K562 (cell line): Measurements from ENCODE around the gene GALNS. TPM values are rescaled to one million over a fixed set of nuclear protein-coding genes. Genes with fewer than 3 reads are reported as not detected.

Source experiments
- ARID1B ChIP-seq: fragments of 450-650 bp; IDR thresholded peaks from 2 replicates; pipeline ENCODE4 v1.6.1; 2016; ENCODE audit warnings: antibody characterized with exemption, mild to moderate bottlenecking, inconsistent platforms
- ARID3A ChIP-seq: IDR thresholded peaks from 2 replicates; pipeline ENCODE4 v1.6.1; 2012; ENCODE audit warnings: low read depth, low read length, improper control_type of control experiment, borderline replicate concordance
- CEBPG ChIP-seq, 3 experiments: fragments of 200-800 bp in 1 of 3; sonication (Bioruptor generic) in 1 of 3; sonication (generic) in 1 of 3; formaldehyde crosslinking in 1 of 3; IDR thresholded peaks in 2 of 3; conservative IDR thresholded peaks in 1 of 3; 2 replicates each; pipeline versions ENCODE4 v1.6.1 to v1.8.0; 2016 to 2022; ENCODE audit warnings: missing compliant biosample characterization in 2 of 3, missing genetic modification characterization in 2 of 3, mild to moderate bottlenecking in 1 of 3, missing genetic modification reagents in 1 of 3
- CREBBP ChIP-seq: IDR thresholded peaks from one replicate; pipeline ENCODE4 v1.6.1; 2012; ENCODE audit warnings: low read depth, mild to moderate bottlenecking, control low read depth, inconsistent platforms, low read length
- CTBP1 ChIP-seq: fragments of 450-650 bp; IDR thresholded peaks from 2 replicates; pipeline ENCODE4 v1.6.1; 2016; ENCODE audit warnings: borderline replicate concordance
- DACH1 ChIP-seq: fragments of 450-650 bp; IDR thresholded peaks from 2 replicates; pipeline ENCODE4 v1.6.1; 2018; ENCODE audit not compliant: partially characterized antibody
- DPF2 ChIP-seq: fragments of 450-650 bp; IDR thresholded peaks from 2 replicates; pipeline ENCODE4 v1.6.1; 2016
- HDAC2 ChIP-seq: fragments of 450-650 bp; IDR thresholded peaks from 2 replicates; pipeline ENCODE4 v1.6.1; 2016; ENCODE audit warnings: mild to moderate bottlenecking
- HMGXB4 ChIP-seq: sonication (generic); formaldehyde crosslinking; IDR thresholded peaks from 2 replicates; pipeline ENCODE4 v1.8.1; 2023; ENCODE audit warnings: mild to moderate bottlenecking, missing genetic modification reagents
- IRF9 ChIP-seq: fragments of 450-650 bp; IDR thresholded peaks from 2 replicates; pipeline ENCODE4 v1.6.1; 2016; ENCODE audit warnings: missing biosample characterization, missing genetic modification characterization
- LCOR ChIP-seq: sonication (generic); formaldehyde crosslinking; IDR thresholded peaks from 2 replicates; pipeline ENCODE4 v1.8.0; 2022; ENCODE audit warnings: mild to moderate bottlenecking, missing genetic modification reagents
- MNT ChIP-seq, 2 experiments: fragments of 450-650 bp; conservative IDR thresholded peaks; 2 replicates each; pipeline ENCODE4 v1.6.1; 2017; ENCODE audit warnings: mild to moderate bottlenecking in 2 of 2, moderate library complexity in 2 of 2
- NFE2 ChIP-seq: IDR thresholded peaks from 2 replicates; pipeline ENCODE4 v1.6.1; 2014; ENCODE audit warnings: antibody characterized with exemption, low read depth
- NRF1 ChIP-seq, 2 experiments: fragments of 450-650 bp; IDR thresholded peaks in 1 of 2; conservative IDR thresholded peaks in 1 of 2; 2 replicates each; pipeline ENCODE4 v1.6.1; 2014; ENCODE audit warnings: mild to moderate bottlenecking in 2 of 2
- POLR2B ChIP-seq: fragments of 450-650 bp; IDR thresholded peaks from 2 replicates; pipeline ENCODE4 v1.6.1; 2018; ENCODE audit warnings: low read depth; ENCODE audit not compliant: partially characterized antibody
- RAD51 ChIP-seq: fragments of 450-650 bp; IDR thresholded peaks from 2 replicates; pipeline ENCODE4 v1.7.1; 2016; ENCODE audit warnings: low read depth, mild to moderate bottlenecking, borderline replicate concordance
- RBFOX2 ChIP-seq: fragments of 200-400 bp; formaldehyde crosslinking; IDR thresholded peaks from 2 replicates; pipeline ENCODE4 v1.6.1; 2017; ENCODE audit warnings: low read depth, mild to moderate bottlenecking, low read length, moderate library complexity
- TAF15 ChIP-seq: fragments of 200-400 bp; formaldehyde crosslinking; IDR thresholded peaks from 2 replicates; pipeline ENCODE4 v1.6.1; 2017; ENCODE audit warnings: mild to moderate bottlenecking, low read depth, low read length, moderate library complexity
- ZNF3 ChIP-seq: fragments of 250-450 bp; sonication (Bioruptor Pico); IDR thresholded peaks from 2 replicates; pipeline ENCODE4 v1.5.0; 2021; ENCODE audit warnings: mild to moderate bottlenecking, moderate library complexity
- ZNF354B ChIP-seq: fragments of 250-450 bp; sonication (Bioruptor Pico); IDR thresholded peaks from 2 replicates; pipeline ENCODE4 v1.4.0; 2020
- ZNF639 ChIP-seq, 2 experiments: fragments of 200-800 bp in 1 of 2; sonication (Bioruptor generic) in 1 of 2; sonication (generic) in 1 of 2; formaldehyde crosslinking in 1 of 2; IDR thresholded peaks in 1 of 2; conservative IDR thresholded peaks in 1 of 2; 2 replicates each; pipeline versions ENCODE4 v1.5.0 to v1.6.1; 2016 to 2020; ENCODE audit warnings: missing compliant biosample characterization in 1 of 2, missing genetic modification characterization in 1 of 2, missing genetic modification reagents in 1 of 2
- polyA plus RNA-seq, 8 experiments: library from polyadenylated mRNA; depleted of rRNA in 4 of 8; stranded (reverse) in 5 of 8; unstranded in 3 of 8; fragments of >200 nt; fragmentation: Nextera tagmentation in 2 of 8; fragmentation: Illumina TruSeq in 1 of 8; extraction: Ambion mirVana in 2 of 8; extraction: Trizol in 1 of 8; gene quantifications; 2 replicates each; pipeline versions ENCODE4 v1.2.1 to v1.2.3, GENCODE V29; 2011 to 2014; ENCODE audit warnings: inconsistent platforms in 1 of 8, missing spikeins in 1 of 8
- total RNA-seq, 7 experiments: library from RNA; depleted of rRNA in 6 of 7; stranded (reverse); fragments of >200 nt in 6 of 7; fragmentation: Illumina TruSeq in 2 of 7; extraction: Trizol in 2 of 7; gene quantifications; 2 replicates each; pipeline versions ENCODE4 v1.2.1 to v1.2.3, GENCODE V29; 2011 to 2021; ENCODE audit warnings: low replicate concordance in 1 of 7

Gene GALNS
- total and polyA plus RNA-seq, 9 of the 15 experiments (the other 6 are each of a cell fraction or from before 2014, with no cell fraction given) = 0.38 to 13.2 (median 4.3) TPM

GRCh38 chr16:88800277-88800592 lies 56.5 kb downstream of the GALNS start (continued):
- TF ChIP-seq NFE2 (no peak), LCOR (no peak), DACH1 (peak; percentile 2), IRF9 (tag) (no peak), ARID3A (no peak), RBFOX2 (peak; percentile 17; the same call in 1 of the 2 replicates), ARID1B (0 out of 2 replicates have a peak, but pooled peaks have one; percentile 2), CREBBP (no peak), ZNF354B (CRISPR knock-in tag) (no peak), DPF2 (0 out of 2 replicates have a peak, but pooled peaks have one; percentile 34), ZNF639 (CRISPR knock-in tag; conservative IDR thresholded peaks at IDR 0.05 in 1 of 2, IDR thresholded peaks at IDR 0.05 in 1 of 2) (no peak), TAF15 (no peak), MNT (conservative IDR thresholded peaks at IDR 0.05) (0 out of 4 replicates have a peak, but pooled peaks of 1 of the 2 experiments have one; percentile 1), POLR2B (peak; percentile 35), CTBP1 (peak; percentile 9; the same call in 1 of the 2 replicates), NRF1 (conservative IDR thresholded peaks at IDR 0.05 in 1 of 2, IDR thresholded peaks at IDR 0.05 in 1 of 2) (0 out of 4 replicates have a peak, but pooled peaks of 1 of the 2 experiments have one; percentile 12), ZNF3 (no peak), RAD51 (0 out of 2 replicates have a peak, but pooled peaks have one; percentile 1), HDAC2 (0 out of 2 replicates have a peak, but pooled peaks have one; percentile 12), CEBPG (CRISPR knock-in tag; IDR thresholded peaks at IDR 0.05) (no peak), CEBPG (tag; conservative IDR thresholded peaks at IDR 0.05 in 1 of 2, IDR thresholded peaks at IDR 0.05 in 1 of 2) (peak in 1 of 2 experiments; percentile 4; a peak in 1 of 4 replicates), HMGXB4 (CRISPR knock-in tag) (no peak)
